Adrenal gland (tissue), 12 donors: Measurements from ENCODE around the gene DNAH17. TPM values are rescaled to one million over a fixed set of nuclear protein-coding genes. Genes with fewer than 3 reads are reported as not detected.

Experiments used
- DNase-seq, 7 donors: peaks; one replicate each; pipeline ENCODE4 v3.0.0-alpha.2; 2019 to 2020
- H3K27ac ChIP-seq, 5 donors: fragments of 200-600 bp; sonication (generic) in 4 of 5; 1 replicate in 3 of 5; 2 replicates in 2 of 5; pipeline versions ENCODE4 v1.5.1 to v1.8.0; 2016 to 2020; ENCODE audit warnings: mild to moderate bottlenecking in 1 of 5
- H3K27me3 ChIP-seq: fragments of 200-600 bp; 2 replicates; pipeline ENCODE4 v1.8.0; 2021
- H3K36me3 ChIP-seq, 2 donors: fragments of 200-600 bp; replicated peaks in 1 of 2; 1 replicate in 1 of 2; 2 replicates in 1 of 2; pipeline versions ENCODE4 v1.5.1 to v1.8.0; 2018 to 2022
- H3K4me1 ChIP-seq, 2 donors: fragments of 200-600 bp; replicated peaks in 1 of 2; 1 replicate in 1 of 2; 2 replicates in 1 of 2; pipeline versions ENCODE4 v1.5.1 to v1.8.0; 2018 to 2021
- H3K4me3 ChIP-seq, 4 donors: fragments of 200-600 bp; sonication (generic) in 3 of 4; one replicate each; pipeline ENCODE4 v1.5.1; 2016 to 2018
- H3K9me3 ChIP-seq, 3 donors: fragments of 200-600 bp; sonication (generic) in 1 of 3; replicated peaks in 1 of 3; 1 replicate in 2 of 3; 2 replicates in 1 of 3; pipeline versions ENCODE4 v1.5.1 to v1.8.0; 2016 to 2021
- CTCF ChIP-seq, 6 experiments: fragments of 450-650 bp in 4 of 6; fragments of 200-600 bp in 2 of 6; sonication (generic) in 1 of 6; IDR thresholded peaks; 1 replicate in 5 of 6; 2 replicates in 1 of 6; pipeline versions ENCODE4 v1.5.1 to v1.8.0; 2016 to 2021; ENCODE audit warnings: antibody characterized with exemption in 6 of 6, mild to moderate bottlenecking in 2 of 6, moderate library complexity in 1 of 6
- POLR2A ChIP-seq, 2 donors: fragments of 450-650 bp; IDR thresholded peaks; one replicate each; pipeline ENCODE4 v1.6.1; 2017; ENCODE audit warnings: antibody characterized with exemption in 2 of 2, mild to moderate bottlenecking in 2 of 2, moderate library complexity in 1 of 2
- WGBS, 4 donors: extraction: QIAGEN DNeasy Blood & Tissue Kit in 2 of 4; methylation state at CpG; one replicate each; pipeline versions ENCODE4 v1.1.5 to v1.1.7; 2013 to 2017; 5-methylcytosine and 5-hydroxymethylcytosine counted together
- intact Hi-C, 2 donors: fragments of 100-400 bp; cut with DNase I; formaldehyde crosslinking; loops; one replicate each; pipeline versions ENCODE4 v1.14.1 to v1.15.0; 2022 to 2023
- polyA plus RNA-seq, 3 donors: library from polyadenylated mRNA; stranded (reverse); fragments of 200-250 nt in 2 of 3; fragments of 350-450 nt in 1 of 3; fragmentation: Illumina TruSeq in 1 of 3; extraction: RNeasy Lipid Tissue Mini Kit (QIAGEN cat#74804) in 1 of 3; gene quantifications; one replicate each; pipeline ENCODE4 v1.2.3, GENCODE V29; 2013 to 2014
- total RNA-seq, 9 donors: library from RNA; depleted of rRNA in 4 of 9; stranded (reverse); fragments of >200 nt in 4 of 9; fragments of 120-200 nt in 1 of 9; fragmentation: NEBNext Ultra II Directional in 1 of 9; extraction: Animal tissue kit (Norgen Biotek cat#: 25700) in 1 of 9; gene quantifications; one replicate each; pipeline versions ENCODE4 v1.1.0 to v1.2.4, GENCODE V29; 2013 to 2023
- donor health status: healthy with polysubstance abuse.
- donor health status: Bipolar disorder and iron deficiency.
- donor health status: DM: yes; HTN: yes; CAD: no.
- donor health status: DM: no; HTN: no; CAD: no.
- donor health status: DM: no; HTN: no; CAD: no.
- donor health status: DM: yes; HTN: yes; CAD: no.

DNAH17 gene
- total and polyA plus RNA-seq, 12 donors: 0.03 to 1.8 (median 0.22) TPM; not detected in 5

- intact Hi-C loops: no loop called here
- Histone ChIP-seq H3K27me3 (no peaks in the 10 kb centered on the region), H3K9me3 (no peaks in the 10 kb centered on the region), H3K4me3 (no peak overlapping the region), H3K36me3 (no peaks in the 10 kb centered on the region), H3K27ac (no peak overlapping the region), H3K4me1 (no peaks in the 10 kb centered on the region)
- TF ChIP-seq CTCF (IDR thresholded peaks at IDR 0.05): no peak
- TF ChIP-seq POLR2A (IDR thresholded peaks at IDR 0.05): no peak
- 80 to 88% (median 86%) methylated on average over 13 to 20 of the region's 20 CpGs for WGBS, 4 donors
- no peak for DNase-seq
These were observed 139.6 kb downstream of the DNAH17 start for GRCh38 chr17:78437508-78438169.

- WGBS, 4 donors: 75 to 79% (median 76%) methylated on average over 17 to 19 of the region's 19 CpGs
- Histone ChIP-seq H3K4me3 (no peak overlapping the region), H3K4me1 (no peaks in the 10 kb centered on the region), H3K36me3 (no peaks in the 10 kb centered on the region), H3K27ac (no peak overlapping the region), H3K9me3 (no peaks in the 10 kb centered on the region), H3K27me3 (no peaks in the 10 kb centered on the region)
- TF ChIP-seq CTCF (IDR thresholded peaks at IDR 0.05): no peak
- TF ChIP-seq POLR2A (IDR thresholded peaks at IDR 0.05): no peak
- DNase-seq: no peak
- intact Hi-C loops: no loop called here
These were observed 141.7 kb downstream of the DNAH17 start for GRCh38 chr17:78435330-78436005.

DNA sequence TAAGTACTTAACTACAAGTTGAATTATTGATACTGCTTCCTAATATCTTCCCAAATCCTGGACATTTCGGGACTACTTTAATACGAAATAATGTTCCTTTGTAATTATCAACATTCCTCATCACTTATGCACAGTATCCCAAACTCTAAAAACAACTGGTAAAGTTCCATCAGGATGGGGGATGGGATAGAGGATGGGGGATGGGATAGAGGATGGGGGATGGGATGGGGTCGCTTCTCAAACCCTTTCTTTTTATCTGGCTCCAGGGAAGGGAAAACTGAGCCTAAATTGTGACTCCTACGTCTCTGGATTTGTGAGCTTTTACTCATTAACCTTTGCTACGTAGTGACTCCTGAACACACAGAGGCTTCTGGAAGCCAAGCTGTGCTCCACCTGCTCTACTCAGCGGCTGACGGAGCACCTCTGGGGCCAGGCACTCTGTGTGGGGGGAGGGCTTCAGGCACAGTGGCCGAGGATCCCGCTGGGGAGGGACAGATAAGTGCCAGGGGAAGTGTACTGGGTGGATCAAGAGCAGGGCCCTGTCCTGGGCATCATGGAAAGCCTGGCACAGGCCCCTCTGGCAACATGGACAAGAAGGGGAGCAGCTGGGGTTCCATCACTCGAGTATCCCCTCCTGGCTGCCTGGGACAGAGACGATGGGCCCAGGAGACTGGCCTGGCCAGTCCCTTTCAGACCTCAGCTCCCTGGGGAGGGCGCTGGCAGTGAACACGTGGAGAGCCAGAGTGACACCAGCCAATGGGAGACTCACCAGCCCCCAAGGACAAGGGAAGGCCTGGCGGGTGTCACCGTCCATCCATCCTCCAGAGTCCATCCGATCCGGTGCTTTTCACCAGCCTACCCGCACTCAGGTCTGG is 142.5 kb downstream of the DNAH17 start:
- intact Hi-C loops: no loop called here

More for the DNA sequence above, 142.5 kb downstream of the DNAH17 start:
- Histone ChIP-seq H3K36me3 (no peaks in the 10 kb centered on the region), H3K9me3 (no peaks in the 10 kb centered on the region), H3K27me3 (no peaks in the 10 kb centered on the region), H3K27ac (no peak overlapping the region), H3K4me1 (no peaks in the 10 kb centered on the region), H3K4me3 (no peak overlapping the region)
- TF ChIP-seq CTCF (IDR thresholded peaks at IDR 0.05) (no peak), POLR2A (IDR thresholded peaks at IDR 0.05) (no peak)
- no peak for DNase-seq
- WGBS, 4 donors: 44 to 52% (median 48%) methylated on average over 11 to 18 of the region's 18 CpGs
